IMR-90 (cell line): Measurements from ENCODE around the gene CDHR3.

Experiments
- BHLHE40 ChIP-seq: fragments of 150-350 bp; IDR thresholded peaks from 2 replicates; pipeline ENCODE4 v1.6.1; 2016; ENCODE audit warnings: mild to moderate bottlenecking, low read depth, low read length
- CHD1 ChIP-seq: IDR thresholded peaks from 2 replicates; pipeline ENCODE4 v1.6.1; 2012; ENCODE audit warnings: low read depth, low read length, improper control_type of control experiment
- FOS ChIP-seq: fragments of 150-350 bp; IDR thresholded peaks from 2 replicates; pipeline ENCODE4 v1.6.1; 2016; ENCODE audit warnings: low read depth, low read length
- MAFK ChIP-seq: IDR thresholded peaks from 2 replicates; pipeline ENCODE4 v1.6.1; 2012; ENCODE audit warnings: low read depth, low read length, improper control_type of control experiment
- MAZ ChIP-seq: IDR thresholded peaks from 2 replicates; pipeline ENCODE4 v1.6.1; 2012; ENCODE audit warnings: low read depth, mild to moderate bottlenecking, low read length, improper control_type of control experiment, moderate library complexity, borderline replicate concordance
- MXI1 ChIP-seq: IDR thresholded peaks from 2 replicates; pipeline ENCODE4 v1.6.1; 2012; ENCODE audit warnings: low read depth, mild to moderate bottlenecking, low read length, moderate library complexity, borderline replicate concordance
- POLR2A ChIP-seq: IDR thresholded peaks from 2 replicates; pipeline ENCODE4 v1.6.1; 2012; ENCODE audit warnings: mild to moderate bottlenecking, low read depth, low read length
- RAD21 ChIP-seq: IDR thresholded peaks from 2 replicates; pipeline ENCODE4 v1.6.1; 2012; ENCODE audit warnings: low read length, improper control_type of control experiment
- RCOR1 ChIP-seq: IDR thresholded peaks from 2 replicates; pipeline ENCODE4 v1.6.1; 2012; ENCODE audit warnings: mild to moderate bottlenecking, low read length, improper control_type of control experiment; ENCODE audit not compliant: insufficient replicate concordance
- RFX5 ChIP-seq: IDR thresholded peaks from 2 replicates; pipeline ENCODE4 v1.8.0; 2012; ENCODE audit warnings: low read depth, mild to moderate bottlenecking, low read length, moderate library complexity
- SMC3 ChIP-seq: fragments of 150-350 bp; IDR thresholded peaks from 2 replicates; pipeline ENCODE4 v1.6.1; 2016; ENCODE audit warnings: low read depth, mild to moderate bottlenecking, antibody characterized with exemption, low read length, moderate library complexity
- TF ChIP-seq, protein P1 (sequence below): conservative IDR thresholded peaks from 2 replicates; pipeline ENCODE4 v1.5.1; 2012; ENCODE audit warnings: mild to moderate bottlenecking, low read depth, low read length, improper control_type of control experiment
- TF ChIP-seq, protein P2 (sequence below): fragments of 150-350 bp; IDR thresholded peaks from 2 replicates; pipeline ENCODE4 v1.6.1; 2017; ENCODE audit warnings: mild to moderate bottlenecking, antibody characterized with exemption, low read length, low read depth

GRCh38 chr7:105913947-105914346 lies 49.1 kb upstream of the CDHR3 start:
- TF ChIP-seq MXI1 (no peak), MAZ (no peak), RFX5 (no peak), POLR2A (no peak), BHLHE40 (no peak), SMC3 (no peak), FOS (no peak), MAFK (no peak), CHD1 (no peak), RAD21 (no peak), RCOR1 (no peak)
- TF ChIP-seq, protein P1, sequence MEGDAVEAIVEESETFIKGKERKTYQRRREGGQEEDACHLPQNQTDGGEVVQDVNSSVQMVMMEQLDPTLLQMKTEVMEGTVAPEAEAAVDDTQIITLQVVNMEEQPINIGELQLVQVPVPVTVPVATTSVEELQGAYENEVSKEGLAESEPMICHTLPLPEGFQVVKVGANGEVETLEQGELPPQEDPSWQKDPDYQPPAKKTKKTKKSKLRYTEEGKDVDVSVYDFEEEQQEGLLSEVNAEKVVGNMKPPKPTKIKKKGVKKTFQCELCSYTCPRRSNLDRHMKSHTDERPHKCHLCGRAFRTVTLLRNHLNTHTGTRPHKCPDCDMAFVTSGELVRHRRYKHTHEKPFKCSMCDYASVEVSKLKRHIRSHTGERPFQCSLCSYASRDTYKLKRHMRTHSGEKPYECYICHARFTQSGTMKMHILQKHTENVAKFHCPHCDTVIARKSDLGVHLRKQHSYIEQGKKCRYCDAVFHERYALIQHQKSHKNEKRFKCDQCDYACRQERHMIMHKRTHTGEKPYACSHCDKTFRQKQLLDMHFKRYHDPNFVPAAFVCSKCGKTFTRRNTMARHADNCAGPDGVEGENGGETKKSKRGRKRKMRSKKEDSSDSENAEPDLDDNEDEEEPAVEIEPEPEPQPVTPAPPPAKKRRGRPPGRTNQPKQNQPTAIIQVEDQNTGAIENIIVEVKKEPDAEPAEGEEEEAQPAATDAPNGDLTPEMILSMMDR, result no peak
- TF ChIP-seq, protein P2, sequence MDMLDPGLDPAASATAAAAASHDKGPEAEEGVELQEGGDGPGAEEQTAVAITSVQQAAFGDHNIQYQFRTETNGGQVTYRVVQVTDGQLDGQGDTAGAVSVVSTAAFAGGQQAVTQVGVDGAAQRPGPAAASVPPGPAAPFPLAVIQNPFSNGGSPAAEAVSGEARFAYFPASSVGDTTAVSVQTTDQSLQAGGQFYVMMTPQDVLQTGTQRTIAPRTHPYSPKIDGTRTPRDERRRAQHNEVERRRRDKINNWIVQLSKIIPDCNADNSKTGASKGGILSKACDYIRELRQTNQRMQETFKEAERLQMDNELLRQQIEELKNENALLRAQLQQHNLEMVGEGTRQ, result no peak
